ENCODE data around the gene APMAP. TPM values are rescaled to one million over a fixed set of nuclear protein-coding genes. Genes with fewer than 3 reads are reported as not detected.
A peak's percentile ranks its signal among the peaks of the same experiment; 100 is the strongest.

Gene APMAP
- total and polyA plus RNA-seq, 10 donors, result 26.5 to 104 (median 65.3) TPM

GRCh38 chr20:24969186-24970029 is 23.1 kb downstream of the APMAP start:
- DNase-seq, result peak; percentile 62
- H3K27ac ChIP-seq, result no peak overlapping the region

DNA sequence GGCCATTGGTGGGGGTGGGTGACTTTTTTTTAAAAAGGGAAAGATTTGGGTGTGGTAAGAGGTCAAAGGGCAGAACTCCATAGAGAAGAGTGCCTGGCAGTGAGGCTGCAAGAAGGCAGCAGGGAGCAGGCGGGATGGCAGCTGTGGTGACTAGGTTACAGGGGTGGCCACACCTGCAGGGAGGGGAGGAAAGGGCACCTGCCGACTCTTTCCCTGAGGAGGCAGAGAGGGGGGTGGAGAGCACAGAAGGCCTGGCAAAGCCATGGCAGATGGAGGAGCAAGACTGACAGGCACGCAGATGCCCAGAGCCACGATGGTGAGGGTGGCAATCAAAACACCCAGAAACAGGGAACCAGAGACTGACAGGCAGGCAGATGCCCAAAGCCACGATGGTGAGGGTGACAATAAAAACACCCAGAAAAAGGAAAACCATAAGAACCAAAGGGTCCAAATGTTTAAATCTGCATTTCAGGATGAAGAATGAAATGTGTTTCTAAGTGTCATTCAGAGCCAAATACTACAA is 24.2 kb downstream of the APMAP start:
- Histone ChIP-seq H3K9me3 (no peaks in the 10 kb centered on the region), H3K4me3 (no peak overlapping the region), H3K27me3 (replicated peaks in 1 of 7) (no peaks in the 10 kb centered on the region), H3K27ac (peak overlapping the region in 2 of 8 donors; percentile 6 to 30), H3K4me1 (peaks cover 0 to 25% (median 0%) of the 10 kb centered on the region in 6 donors), H3K36me3 (peaks cover 0 to 100% (median 94%) of the 10 kb centered on the region in 6 donors)
- no peak for TF ChIP-seq POLR2A (IDR thresholded peaks at IDR 0.05)
- TF ChIP-seq POLR2AphosphoS5 (IDR thresholded peaks at IDR 0.05), result peak in 1 of 3 donors; percentile 19
- DNase-seq, result peak; percentile 56
- WGBS, 5 donors, result 66 to 79% (median 72%) methylated on average over 5 of the region's 5 CpGs
- intact Hi-C loops (cut with DNase I; ENCODE audit: low total_unique reads), result no loop called here

More at GRCh38 chr20:24969186-24970029, 23.1 kb downstream of the APMAP start:
- intact Hi-C loops (cut with DNase I; ENCODE audit: low total_unique reads), result no loop called here
- Histone ChIP-seq H3K4me3 (no peak overlapping the region), H3K36me3 (peaks cover 0 to 99% (median 90%) of the 10 kb centered on the region in 6 donors), H3K4me1 (peaks cover 0 to 23% (median 0%) of the 10 kb centered on the region in 6 donors), H3K9me3 (no peaks in the 10 kb centered on the region), H3K27me3 (replicated peaks in 1 of 7) (no peaks in the 10 kb centered on the region)
- 94 to 98% (median 95%) methylated on average over 17 to 19 of the region's 19 CpGs for WGBS, 5 donors
- TF ChIP-seq POLR2AphosphoS5 (IDR thresholded peaks at IDR 0.05) (no peak), POLR2A (IDR thresholded peaks at IDR 0.05) (no peak)
- TF ChIP-seq, protein P1, sequence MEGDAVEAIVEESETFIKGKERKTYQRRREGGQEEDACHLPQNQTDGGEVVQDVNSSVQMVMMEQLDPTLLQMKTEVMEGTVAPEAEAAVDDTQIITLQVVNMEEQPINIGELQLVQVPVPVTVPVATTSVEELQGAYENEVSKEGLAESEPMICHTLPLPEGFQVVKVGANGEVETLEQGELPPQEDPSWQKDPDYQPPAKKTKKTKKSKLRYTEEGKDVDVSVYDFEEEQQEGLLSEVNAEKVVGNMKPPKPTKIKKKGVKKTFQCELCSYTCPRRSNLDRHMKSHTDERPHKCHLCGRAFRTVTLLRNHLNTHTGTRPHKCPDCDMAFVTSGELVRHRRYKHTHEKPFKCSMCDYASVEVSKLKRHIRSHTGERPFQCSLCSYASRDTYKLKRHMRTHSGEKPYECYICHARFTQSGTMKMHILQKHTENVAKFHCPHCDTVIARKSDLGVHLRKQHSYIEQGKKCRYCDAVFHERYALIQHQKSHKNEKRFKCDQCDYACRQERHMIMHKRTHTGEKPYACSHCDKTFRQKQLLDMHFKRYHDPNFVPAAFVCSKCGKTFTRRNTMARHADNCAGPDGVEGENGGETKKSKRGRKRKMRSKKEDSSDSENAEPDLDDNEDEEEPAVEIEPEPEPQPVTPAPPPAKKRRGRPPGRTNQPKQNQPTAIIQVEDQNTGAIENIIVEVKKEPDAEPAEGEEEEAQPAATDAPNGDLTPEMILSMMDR (IDR thresholded peaks at IDR 0.05 in 8 of 11, conservative IDR thresholded peaks at IDR 0.05 in 3 of 11), result no peak

DNA sequence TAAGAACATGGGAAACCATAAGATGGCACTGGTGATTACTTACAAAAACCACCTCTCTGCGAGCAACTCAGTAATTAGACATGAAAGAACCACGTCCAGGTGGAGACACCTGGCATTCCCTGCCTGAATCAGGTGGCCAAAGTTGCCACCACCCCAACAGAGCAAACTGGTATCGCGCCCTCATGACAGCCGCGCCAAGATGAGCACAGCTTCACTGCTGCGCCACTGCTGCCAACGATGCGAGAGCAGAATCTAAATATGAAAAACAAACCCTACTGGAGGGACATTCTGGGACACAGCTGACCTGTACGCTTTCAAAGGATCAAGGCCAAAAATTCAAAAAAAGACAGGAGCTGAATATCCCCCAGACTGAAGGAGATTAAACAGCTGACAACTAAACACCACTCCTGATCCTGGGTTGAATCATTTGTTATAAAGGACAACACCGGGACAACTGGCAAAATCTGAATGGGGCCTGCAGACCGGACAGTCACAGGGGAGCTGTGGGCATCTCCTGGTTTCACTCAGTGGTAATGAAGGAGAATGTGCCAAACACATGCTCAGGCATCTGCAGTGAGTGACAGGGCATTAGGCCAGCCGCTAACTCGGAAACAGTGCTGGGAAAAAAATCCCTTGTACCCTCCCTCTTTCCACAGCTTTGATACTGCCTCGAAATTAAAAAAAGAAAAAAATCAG is 26.1 kb downstream of the APMAP start:
- Histone ChIP-seq H3K9me3 (no peaks in the 10 kb centered on the region), H3K27me3 (replicated peaks in 1 of 7) (no peaks in the 10 kb centered on the region), H3K36me3 (peaks cover 0 to 100% (median 93%) of the 10 kb centered on the region in 6 donors), H3K4me3 (no peak overlapping the region), H3K27ac (no peak overlapping the region), H3K4me1 (peaks cover 0 to 34% (median 4%) of the 10 kb centered on the region in 6 donors)
- TF ChIP-seq POLR2A (IDR thresholded peaks at IDR 0.05), result no peak
- peak in 1 of 3 donors; percentile 28 for TF ChIP-seq POLR2AphosphoS5 (IDR thresholded peaks at IDR 0.05)
- WGBS, 5 donors, result 93 to 96% (median 95%) methylated on average over 15 of the region's 15 CpGs
- intact Hi-C loops (cut with DNase I; ENCODE audit: low total_unique reads), result no loop called here
- DNase-seq, result peak; percentile 54

DNA sequence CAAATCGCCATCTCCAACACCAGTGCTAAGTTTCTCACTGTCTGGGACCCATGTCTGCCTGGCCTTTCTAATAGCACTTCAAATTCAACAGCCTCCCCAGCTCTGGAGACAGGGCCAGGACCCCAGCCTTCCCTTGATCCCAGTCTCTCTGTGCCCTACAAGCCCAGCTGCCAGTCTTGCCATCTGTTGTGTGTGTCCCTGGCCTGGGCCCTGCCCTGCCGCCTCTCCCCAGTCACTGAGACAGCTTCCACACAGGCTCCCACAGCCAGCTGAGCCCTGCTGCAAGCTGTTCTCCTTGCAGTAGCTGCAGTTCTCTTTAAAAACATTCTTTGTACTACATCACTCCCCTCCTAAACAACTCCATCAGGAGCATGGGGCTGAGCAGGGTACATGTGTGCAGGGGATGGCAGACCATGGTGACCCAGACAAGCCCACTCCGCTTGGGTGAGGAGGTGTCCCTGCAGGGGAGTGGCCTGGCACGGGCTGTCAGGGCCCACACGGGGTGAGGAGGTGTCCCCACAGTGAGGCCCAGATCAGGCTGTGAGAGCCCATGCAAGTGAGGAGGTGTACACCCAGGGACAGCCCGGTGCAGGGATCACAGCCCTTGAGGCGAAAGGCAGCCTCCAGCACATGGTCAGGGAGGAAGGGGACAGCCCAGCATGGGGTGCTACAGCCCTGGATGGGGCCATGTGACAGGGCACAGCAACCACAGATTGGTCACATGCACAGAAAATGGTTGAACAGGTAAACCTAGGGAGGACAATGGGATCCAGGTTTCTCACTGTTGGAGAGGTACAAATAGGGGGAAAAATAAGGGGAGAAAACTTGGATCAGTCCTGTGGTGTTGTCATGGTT is 27.3 kb downstream of the APMAP start:
- intact Hi-C loops (cut with DNase I; ENCODE audit: low total_unique reads), result no loop called here
- WGBS, 5 donors, result 85 to 92% (median 90%) methylated on average over 7 of the region's 7 CpGs
- Histone ChIP-seq H3K4me3 (no peak overlapping the region), H3K36me3 (peaks cover 0 to 100% (median 96%) of the 10 kb centered on the region in 6 donors), H3K27me3 (replicated peaks in 1 of 7) (no peaks in the 10 kb centered on the region), H3K9me3 (no peaks in the 10 kb centered on the region), H3K4me1 (peaks cover 0 to 32% (median 7%) of the 10 kb centered on the region in 6 donors), H3K27ac (peak overlapping the region in 3 of 8 donors; percentile 20 to 86 (median 32))
- no peak for TF ChIP-seq POLR2A (IDR thresholded peaks at IDR 0.05)
- peak in 1 of 3 donors; percentile 63 for TF ChIP-seq POLR2AphosphoS5 (IDR thresholded peaks at IDR 0.05)
- TF ChIP-seq, protein P1 (IDR thresholded peaks at IDR 0.05 in 8 of 11, conservative IDR thresholded peaks at IDR 0.05 in 3 of 11), result no peak
- DNase-seq, result peak; percentile 75
